ENCODE results near the gene SFRP4. TPM values are rescaled to one million over a fixed set of nuclear protein-coding genes. Genes with fewer than 3 reads are reported as not detected.

Gene SFRP4
- polyA plus RNA-seq, 1 of the 3 experiments (the other 2 are of a cell fraction): not detected

- Histone ChIP-seq H4K20me1 (ENCODE audit: insufficient read depth) (no peaks in the 10 kb centered on the region), H3K27me3 (ENCODE audit: insufficient read depth) (no peaks in the 10 kb centered on the region), H3K36me3 (replicated peaks in 1 of 2; ENCODE audit: control insufficient read depth in 1 of 2, insufficient read depth in 2 of 2, low read length in 1 of 2) (peaks cover 0 to 3% of the 10 kb centered on the region in 2 experiments), H3K9me3 (no peaks in the 10 kb centered on the region), H3K9ac (no peak overlapping the region), H3K4me3 (ENCODE audit: low read depth in 2 of 2, low read length in 1 of 2) (no peak overlapping the region), H3K79me2 (ENCODE audit: insufficient read depth) (no peaks in the 10 kb centered on the region), H3K27ac (ENCODE audit: low read depth in 2 of 2, low read length in 1 of 2) (no peak overlapping the region), H3K4me2 (no peak overlapping the region), H3F3A (replicated peaks; ENCODE audit: insufficient read depth) (no peaks in the 10 kb centered on the region), H2AFZ (ENCODE audit: low read depth) (no peak overlapping the region), H3K4me1 (ENCODE audit: control insufficient read depth in 1 of 2, insufficient read depth in 2 of 2, low read depth in 1 of 2, low read length in 1 of 2) (no peaks in the 10 kb centered on the region), H3K9me2 (no peaks in the 10 kb centered on the region)
- TF ChIP-seq EP300 (IDR thresholded peaks at IDR 0.05; ENCODE audit: borderline replicate concordance in 1 of 2, low read depth in 1 of 2, low read length in 1 of 2) (no peak), RCOR1 (IDR thresholded peaks at IDR 0.05; ENCODE audit: low read length) (no peak), RAD21 (IDR thresholded peaks at IDR 0.05; ENCODE audit: low read length) (no peak), RFX5 (IDR thresholded peaks at IDR 0.05; ENCODE audit: low read length) (no peak), POLR2AphosphoS5 (IDR thresholded peaks at IDR 0.05; ENCODE audit: low read depth, low read length) (no peak), EZH2phosphoT487 (IDR thresholded peaks at IDR 0.05; ENCODE audit: borderline replicate concordance, low read depth) (no peak), CTCF (IDR thresholded peaks at IDR 0.05) (no peak), SIN3A (IDR thresholded peaks at IDR 0.05; ENCODE audit: borderline replicate concordance, low read depth, low read length) (no peak)
- TF ChIP-seq, protein P1, sequence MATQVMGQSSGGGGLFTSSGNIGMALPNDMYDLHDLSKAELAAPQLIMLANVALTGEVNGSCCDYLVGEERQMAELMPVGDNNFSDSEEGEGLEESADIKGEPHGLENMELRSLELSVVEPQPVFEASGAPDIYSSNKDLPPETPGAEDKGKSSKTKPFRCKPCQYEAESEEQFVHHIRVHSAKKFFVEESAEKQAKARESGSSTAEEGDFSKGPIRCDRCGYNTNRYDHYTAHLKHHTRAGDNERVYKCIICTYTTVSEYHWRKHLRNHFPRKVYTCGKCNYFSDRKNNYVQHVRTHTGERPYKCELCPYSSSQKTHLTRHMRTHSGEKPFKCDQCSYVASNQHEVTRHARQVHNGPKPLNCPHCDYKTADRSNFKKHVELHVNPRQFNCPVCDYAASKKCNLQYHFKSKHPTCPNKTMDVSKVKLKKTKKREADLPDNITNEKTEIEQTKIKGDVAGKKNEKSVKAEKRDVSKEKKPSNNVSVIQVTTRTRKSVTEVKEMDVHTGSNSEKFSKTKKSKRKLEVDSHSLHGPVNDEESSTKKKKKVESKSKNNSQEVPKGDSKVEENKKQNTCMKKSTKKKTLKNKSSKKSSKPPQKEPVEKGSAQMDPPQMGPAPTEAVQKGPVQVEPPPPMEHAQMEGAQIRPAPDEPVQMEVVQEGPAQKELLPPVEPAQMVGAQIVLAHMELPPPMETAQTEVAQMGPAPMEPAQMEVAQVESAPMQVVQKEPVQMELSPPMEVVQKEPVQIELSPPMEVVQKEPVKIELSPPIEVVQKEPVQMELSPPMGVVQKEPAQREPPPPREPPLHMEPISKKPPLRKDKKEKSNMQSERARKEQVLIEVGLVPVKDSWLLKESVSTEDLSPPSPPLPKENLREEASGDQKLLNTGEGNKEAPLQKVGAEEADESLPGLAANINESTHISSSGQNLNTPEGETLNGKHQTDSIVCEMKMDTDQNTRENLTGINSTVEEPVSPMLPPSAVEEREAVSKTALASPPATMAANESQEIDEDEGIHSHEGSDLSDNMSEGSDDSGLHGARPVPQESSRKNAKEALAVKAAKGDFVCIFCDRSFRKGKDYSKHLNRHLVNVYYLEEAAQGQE (IDR thresholded peaks at IDR 0.05; ENCODE audit: low read depth, low read length): no peak
- TF ChIP-seq, protein P2, sequence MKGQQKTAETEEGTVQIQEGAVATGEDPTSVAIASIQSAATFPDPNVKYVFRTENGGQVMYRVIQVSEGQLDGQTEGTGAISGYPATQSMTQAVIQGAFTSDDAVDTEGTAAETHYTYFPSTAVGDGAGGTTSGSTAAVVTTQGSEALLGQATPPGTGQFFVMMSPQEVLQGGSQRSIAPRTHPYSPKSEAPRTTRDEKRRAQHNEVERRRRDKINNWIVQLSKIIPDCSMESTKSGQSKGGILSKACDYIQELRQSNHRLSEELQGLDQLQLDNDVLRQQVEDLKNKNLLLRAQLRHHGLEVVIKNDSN (IDR thresholded peaks at IDR 0.05; ENCODE audit: borderline replicate concordance, low read depth): no peak
- 55% methylated on average over 5 of the region's 5 CpGs for WGBS (ENCODE audit: low lambda C conversion rate)
- CTCF ChIA-PET: interaction anchor here (0.6 to 4.5 kb wide), 4 partner anchors 10 to 426 kb away, joined by 3 to 29 read pairs (median 10); partner anchors contain the start of genes EPDR1 and SFRP4
- POLR2A ChIA-PET: no interaction called here
- DNase-seq: no peak
These were observed 13.8 kb upstream of the SFRP4 start for GRCh38 chr7:37930226-37930948.

Measured in SK-N-SH (cell line).